Left lobe of liver (tissue), 2 donors: ENCODE results near the gene SLC38A8. TPM values are rescaled to one million over a fixed set of nuclear protein-coding genes. Genes with fewer than 3 reads are reported as not detected.

Experiments used
- ATAC-seq: fragments of 200-7000 bp; cut with Tn5 transposase; one replicate; pipeline ENCODE4 v1.9.1; 2020; ENCODE audit warnings: mild to moderate bottlenecking, moderate library complexity
- DNase-seq: peaks from one replicate; pipeline ENCODE4 v3.0.0-alpha.2; 2020; ENCODE audit warnings: low spot score
- total RNA-seq: library from RNA; stranded (reverse); gene quantifications from one replicate; pipeline ENCODE4 v1.2.1, GENCODE V29; 2021
- donor health status: DM: no; HTN: no; CAD: no; lungs with moderate emphysema.
- donor health status: DM: no; HTN: yes; CAD: no.

SLC38A8 gene
- total RNA-seq, 1 donor from 2014 or later, result not detected

GRCh38 chr16:84068783-84069462 lies 26.3 kb upstream of the SLC38A8 start:
- no peak for DNase-seq
- ATAC-seq, result peak; percentile 30

DNA sequence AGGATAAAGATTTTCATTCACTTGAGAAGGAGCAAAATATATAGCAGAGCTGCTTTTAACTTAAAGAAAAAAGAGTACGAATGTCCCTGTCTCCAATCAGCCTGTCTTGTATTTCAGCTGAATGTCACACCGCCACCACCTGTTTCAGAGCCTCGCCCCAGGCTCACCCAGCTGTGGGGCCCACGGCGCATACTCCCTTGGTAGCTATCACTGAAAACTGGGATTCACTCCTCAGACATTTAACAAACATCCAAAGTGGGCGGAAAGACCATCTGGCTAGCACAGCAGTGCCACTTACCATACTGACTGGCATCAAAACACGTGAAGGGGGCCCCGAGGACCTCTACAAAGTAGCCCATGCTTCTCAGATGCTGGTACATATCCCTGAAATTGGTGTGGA lies 25.4 kb upstream of the SLC38A8 start:
- ATAC-seq, result no peak

GRCh38 chr16:84067640-84068039 lies 25.0 kb upstream of the SLC38A8 start:
- ATAC-seq (no peak), DNase-seq (no peak)

More for the DNA sequence above, 25.4 kb upstream of the SLC38A8 start:
- no peak for DNase-seq

- peak; percentile 48 for DNase-seq
Measured at GRCh38 chr16:84065536-84066132, 23.0 kb upstream of the SLC38A8 start.

DNA sequence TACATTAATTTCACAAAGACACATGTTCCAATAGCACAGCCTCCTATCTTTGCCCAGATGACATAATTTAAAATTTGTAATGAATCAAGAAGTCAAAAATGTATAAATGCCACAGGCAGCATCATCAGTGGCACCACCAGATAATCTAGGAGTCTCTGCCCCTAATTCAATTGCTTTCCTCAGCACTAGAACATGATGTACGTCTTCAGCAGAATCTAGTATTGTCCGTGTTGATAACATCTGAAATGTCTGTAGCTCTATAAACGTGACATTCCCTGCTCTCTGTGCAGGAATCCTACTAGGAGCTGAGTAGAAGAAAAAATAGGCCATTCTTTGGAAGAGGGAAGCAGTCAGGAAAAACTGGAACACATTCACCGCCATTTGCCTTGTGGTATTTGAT lies 21.4 kb upstream of the SLC38A8 start:
- DNase-seq, result no peak
- ATAC-seq, result no peak

More at GRCh38 chr16:84065536-84066132, 23.0 kb upstream of the SLC38A8 start:
- ATAC-seq, result peak; percentile 74

GRCh38 chr16:84062734-84063640 lies 20.4 kb upstream of the SLC38A8 start:
- peak; percentile 92 for ATAC-seq
- peak; percentile 62 for DNase-seq

DNA sequence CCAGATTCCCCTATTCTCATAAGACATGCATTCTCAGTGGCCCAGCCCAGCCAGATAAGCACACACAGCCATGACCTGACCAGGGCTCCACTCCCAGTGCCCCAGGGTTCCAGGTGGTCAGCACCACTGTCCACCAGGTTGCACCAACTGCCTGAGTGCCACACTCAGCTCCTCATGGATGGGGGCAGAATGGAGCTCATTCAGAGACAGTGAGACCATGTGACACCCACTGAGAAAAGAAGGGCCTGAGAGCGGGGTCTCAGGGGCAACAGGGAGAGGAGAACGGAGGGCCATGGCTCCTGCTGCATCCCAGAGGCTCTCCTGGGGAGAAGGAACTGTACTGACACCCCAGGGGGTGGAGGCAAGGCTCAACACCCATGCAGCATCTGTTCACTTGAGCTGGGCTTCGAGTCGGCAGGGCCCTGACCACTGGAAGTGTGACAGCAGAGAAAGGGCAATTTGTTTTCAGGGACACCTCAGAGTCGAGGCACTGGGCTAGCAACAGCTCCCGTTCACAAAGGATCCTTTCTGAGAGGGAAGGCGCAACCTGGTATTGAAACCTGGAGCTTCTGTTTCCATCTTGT lies 18.7 kb upstream of the SLC38A8 start:
- ATAC-seq (no peak), DNase-seq (peak; percentile 23)

DNA sequence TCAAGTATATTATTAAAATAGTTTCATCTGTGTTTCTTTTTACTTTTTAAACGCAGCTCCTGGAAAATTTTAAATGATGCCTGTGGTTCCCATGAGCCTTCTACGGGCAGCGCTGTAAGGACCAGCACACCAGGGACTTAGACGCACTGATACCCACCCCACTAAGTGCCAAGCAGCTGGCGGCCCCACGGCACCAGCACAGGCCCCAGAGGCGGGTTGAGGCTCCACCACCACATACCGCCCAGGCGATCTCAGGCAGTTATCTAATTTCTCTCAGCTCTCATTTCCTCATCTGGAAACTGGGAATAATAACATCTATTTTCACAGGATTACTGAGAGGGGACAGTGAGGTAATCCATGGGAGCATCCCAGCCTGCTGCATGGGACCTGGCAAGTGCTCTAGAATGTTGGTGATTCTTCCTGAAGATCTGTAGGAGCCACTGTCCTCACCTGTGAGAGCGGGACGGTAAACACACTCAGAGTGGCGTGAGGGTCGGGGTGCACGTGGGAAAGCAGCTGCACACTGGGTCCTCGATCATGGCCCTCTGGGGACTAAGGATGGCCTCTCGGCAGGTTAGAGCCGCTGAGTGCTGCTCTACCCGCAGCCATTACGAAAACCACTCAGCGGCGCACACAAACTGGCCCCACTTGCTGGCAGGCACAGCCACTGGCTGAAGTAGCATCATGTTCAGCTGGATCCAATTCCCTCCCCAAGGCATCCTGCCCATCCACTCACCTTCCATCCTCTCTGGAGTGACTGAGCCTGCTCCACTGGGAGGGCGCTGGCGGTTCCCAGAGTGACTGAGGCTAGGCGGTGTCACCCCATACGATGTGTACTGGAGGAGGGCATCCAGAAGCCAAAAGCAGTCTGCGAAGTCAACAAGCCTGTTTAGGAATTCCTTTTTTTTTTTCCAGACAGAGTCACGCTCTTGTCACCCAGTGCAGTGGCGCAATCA lies 17.6 kb upstream of the SLC38A8 start:
- peak; percentile 33 for DNase-seq

DNA sequence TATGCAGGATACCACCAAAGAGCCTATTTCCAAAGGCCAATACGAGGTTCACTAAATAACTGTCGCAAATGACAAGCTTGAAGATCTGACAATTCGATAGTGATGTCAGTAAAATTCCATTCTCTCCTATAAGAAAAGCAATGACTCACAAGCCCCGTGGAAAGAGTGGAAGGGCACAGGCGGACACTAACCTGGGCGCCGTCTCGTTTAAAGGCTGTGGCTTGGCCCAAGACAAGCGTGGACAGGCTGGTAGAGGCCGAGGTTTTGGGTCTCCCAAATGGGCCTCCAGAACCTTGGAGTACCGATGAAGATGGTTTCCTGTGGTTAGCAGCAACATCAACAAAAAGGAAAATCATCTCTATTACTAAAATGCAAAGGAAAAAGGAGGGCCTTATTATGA lies 16.5 kb upstream of the SLC38A8 start:
- ATAC-seq (no peak), DNase-seq (no peak)

More for the DNA sequence above, 17.6 kb upstream of the SLC38A8 start:
- no peak for ATAC-seq

DNA sequence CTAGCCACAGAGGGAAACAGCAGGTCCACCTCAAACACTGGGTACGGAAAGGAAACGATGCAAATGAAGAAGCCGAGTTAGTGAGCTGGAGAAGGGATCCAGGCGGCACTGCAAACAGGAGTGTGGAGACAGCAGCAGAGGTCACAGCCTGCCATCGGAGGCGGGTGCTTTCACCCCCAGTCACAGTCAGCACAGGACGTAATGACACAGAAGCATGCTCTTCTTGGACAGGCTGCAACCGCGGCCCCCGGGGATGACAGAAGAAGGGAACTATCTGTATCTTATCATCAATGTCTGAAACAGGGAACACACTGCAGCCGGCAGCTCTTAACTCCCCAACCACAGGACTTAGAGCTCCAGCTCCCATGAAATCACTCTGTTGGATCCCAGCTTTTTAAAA lies 16.1 kb upstream of the SLC38A8 start:
- no peak for DNase-seq
- ATAC-seq, result no peak

DNA sequence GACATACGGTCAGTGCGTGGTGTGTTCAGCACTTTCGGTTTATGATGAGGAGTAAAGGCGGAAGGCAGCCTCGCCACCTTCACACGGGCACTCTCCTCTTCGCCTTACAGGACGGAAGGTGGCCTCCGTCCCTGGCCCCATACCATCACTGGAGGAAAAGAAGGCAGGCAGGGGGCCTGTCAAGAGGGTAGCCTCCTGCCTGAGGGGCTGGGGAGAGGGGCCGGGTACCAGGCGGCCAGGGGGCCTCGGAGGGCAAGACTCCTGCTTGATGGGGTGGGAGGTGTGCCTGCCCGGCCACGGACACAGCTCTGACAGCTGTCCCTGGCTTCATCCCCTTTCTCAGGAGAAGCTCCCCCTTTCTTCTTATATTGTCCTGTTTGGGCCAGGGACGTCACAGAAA lies 15.6 kb upstream of the SLC38A8 start:
- ATAC-seq, result no peak
- peak; percentile 35 for DNase-seq

- no peak for DNase-seq
- no peak for ATAC-seq
Measured at GRCh38 chr16:84056933-84057332, 14.3 kb upstream of the SLC38A8 start.

DNA sequence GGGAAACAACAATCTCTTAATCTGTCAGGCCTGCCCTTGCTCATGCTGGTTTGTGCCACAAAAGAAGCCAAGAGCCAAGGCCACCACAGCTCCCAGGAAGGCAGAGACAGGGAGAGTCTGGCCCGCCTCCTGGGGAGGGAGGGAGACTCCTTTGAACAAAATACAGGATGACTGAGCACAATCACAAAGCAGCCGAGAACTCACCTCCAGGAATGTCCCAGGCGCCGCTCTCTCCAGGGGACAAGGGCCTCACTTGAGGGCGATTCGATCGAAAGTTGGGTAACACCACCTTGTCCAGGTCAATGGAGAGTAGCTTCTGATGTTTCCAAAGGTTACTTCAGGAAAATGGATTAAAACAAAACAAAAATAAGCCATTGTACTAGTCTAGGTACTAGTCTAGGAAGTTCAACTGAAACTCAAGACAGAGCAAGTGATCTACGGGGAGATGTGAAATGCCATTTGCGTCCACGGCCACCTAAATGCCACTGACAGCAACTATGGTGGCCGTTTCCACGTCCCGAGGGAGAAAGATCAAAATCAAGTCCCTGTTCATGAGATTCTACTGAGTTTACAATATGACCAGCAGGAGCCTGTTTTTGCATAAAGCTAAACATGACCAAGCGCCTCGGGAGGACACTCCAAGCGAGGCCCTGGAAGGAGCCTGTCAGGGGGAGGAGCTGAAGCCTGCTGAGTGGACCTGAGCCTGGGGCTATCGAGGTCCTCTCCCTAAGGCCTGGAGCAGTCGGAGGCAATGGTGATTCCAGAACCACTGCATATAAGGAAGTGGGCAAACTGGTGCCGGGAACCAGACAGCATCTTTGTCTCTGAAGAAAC lies 13.4 kb upstream of the SLC38A8 start:
- ATAC-seq (no peak), DNase-seq (peak; percentile 21)

DNA sequence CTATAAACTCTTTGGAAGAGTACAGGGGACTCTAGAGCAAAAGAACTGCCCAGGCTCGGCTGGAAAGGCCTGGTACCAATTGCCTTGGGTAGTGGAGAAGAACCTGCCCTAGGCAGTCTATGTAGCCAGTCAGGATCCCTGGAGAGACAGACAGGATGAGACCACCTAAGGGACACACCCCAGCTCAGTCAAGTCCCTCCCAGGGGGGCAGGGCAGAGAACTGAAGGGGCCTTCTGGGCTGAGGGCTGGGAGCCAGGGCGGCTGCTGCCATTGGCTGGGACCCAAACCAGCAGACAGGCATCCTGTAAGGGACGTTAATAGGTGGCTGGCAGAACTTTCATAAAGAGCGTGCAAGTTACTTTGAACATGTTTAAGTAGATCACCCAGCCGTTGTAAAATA lies 12.8 kb upstream of the SLC38A8 start:
- ATAC-seq, result no peak
- no peak for DNase-seq

DNA sequence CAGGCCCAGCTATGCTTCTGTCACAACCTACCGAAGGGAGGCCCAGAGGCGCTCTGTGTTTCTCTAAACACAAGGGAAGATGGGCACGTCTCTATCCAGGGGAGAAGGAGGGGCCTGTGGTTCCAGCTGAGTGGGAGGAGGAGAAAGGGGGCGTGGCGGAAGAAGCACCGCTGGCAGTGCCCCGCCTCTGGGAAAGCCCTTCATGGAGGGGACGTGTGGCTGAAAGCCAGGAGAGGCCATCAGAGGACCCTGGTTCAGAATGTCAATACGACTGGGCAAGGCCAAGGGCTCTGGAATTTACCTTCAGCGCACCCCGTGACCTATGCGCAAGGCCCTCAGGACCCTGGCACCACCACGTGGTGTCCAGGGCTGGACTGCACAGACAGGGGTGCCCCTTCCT lies 12.3 kb upstream of the SLC38A8 start:
- DNase-seq, result no peak
- ATAC-seq, result no peak

- DNase-seq (no peak), ATAC-seq (no peak)
Measured at GRCh38 chr16:84054271-84054670, 11.7 kb upstream of the SLC38A8 start.

- no peak for ATAC-seq
- no peak for DNase-seq
Measured at GRCh38 chr16:84053237-84053636, 10.6 kb upstream of the SLC38A8 start.

- no peak for DNase-seq
Measured at GRCh38 chr16:84052071-84052622, 9.6 kb upstream of the SLC38A8 start.

GRCh38 chr16:84050316-84050715 lies 7.7 kb upstream of the SLC38A8 start:
- DNase-seq (no peak), ATAC-seq (no peak)

More at GRCh38 chr16:84052071-84052622, 9.6 kb upstream of the SLC38A8 start:
- no peak for ATAC-seq
